Fibroblast of the aortic adventitia (primary cell): Measurements from ENCODE around the gene OR5M11. TPM values are rescaled to one million over a fixed set of nuclear protein-coding genes. Genes with fewer than 3 reads are reported as not detected.

ENCODE experiments used
- DNase-seq: peaks from one replicate; pipeline ENCODE4 v3.0.0-alpha.2; 2010; ENCODE audit warnings: low read depth
- H3K4me3 ChIP-seq: 2 replicates; pipeline ENCODE4 v1.5.1; 2011; ENCODE audit warnings: low read depth, mild to moderate bottlenecking, control low read depth, low read length, moderate library complexity
- CTCF ChIP-seq: IDR thresholded peaks from 2 replicates; pipeline ENCODE4 v1.5.1; 2011; ENCODE audit warnings: mild to moderate bottlenecking, low read length, control low read depth, inconsistent platforms; ENCODE audit not compliant: insufficient read depth
- total RNA-seq: library from RNA; depleted of rRNA; stranded (reverse); fragments of >200 nt; gene quantifications from 2 replicates; pipeline ENCODE4 v1.2.3, GENCODE V29; 2012; ENCODE audit warnings: low replicate concordance

The OR5M11 gene
- total RNA-seq, 1 donor, result not detected

GRCh38 chr11:56531856-56532255 lies 11.2 kb downstream of the OR5M11 start:
- DNase-seq, result no peak
- H3K4me3 ChIP-seq, result no peak overlapping the region
- TF ChIP-seq CTCF, result no peak

DNA sequence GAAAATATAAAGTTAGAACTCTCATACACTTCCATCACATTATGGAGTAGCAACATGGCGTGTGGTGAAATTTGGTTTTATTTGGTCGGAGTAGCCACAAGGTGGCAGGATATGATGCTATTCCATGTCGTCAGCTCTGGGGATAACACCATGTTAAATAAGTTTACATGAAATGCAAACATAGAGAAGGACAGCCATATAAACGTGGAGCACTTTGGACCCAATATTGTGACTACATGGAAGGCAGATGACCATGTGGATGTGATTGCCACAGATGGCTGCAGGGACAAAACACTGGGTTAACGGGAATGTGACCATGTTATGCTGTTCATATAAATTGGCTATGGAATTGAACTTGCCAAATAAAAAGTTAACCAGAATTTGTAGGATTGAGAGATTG lies 21.0 kb downstream of the OR5M11 start:
- no peak for TF ChIP-seq CTCF
- H3K4me3 ChIP-seq, result no peak overlapping the region
- no peak for DNase-seq

GRCh38 chr11:56513280-56513679 lies 29.8 kb downstream of the OR5M11 start:
- no peak for TF ChIP-seq CTCF

GRCh38 chr11:56509439-56509838 lies 33.6 kb downstream of the OR5M11 start:
- H3K4me3 ChIP-seq, result no peak overlapping the region
- DNase-seq, result no peak
- TF ChIP-seq CTCF, result no peak

More at GRCh38 chr11:56513280-56513679, 29.8 kb downstream of the OR5M11 start:
- H3K4me3 ChIP-seq, result no peak overlapping the region
- no peak for DNase-seq

- TF ChIP-seq CTCF, result no peak
- no peak overlapping the region for H3K4me3 ChIP-seq
- no peak for DNase-seq
Observed at GRCh38 chr11:56497010-56497409, 46.0 kb downstream of the OR5M11 start.

DNA sequence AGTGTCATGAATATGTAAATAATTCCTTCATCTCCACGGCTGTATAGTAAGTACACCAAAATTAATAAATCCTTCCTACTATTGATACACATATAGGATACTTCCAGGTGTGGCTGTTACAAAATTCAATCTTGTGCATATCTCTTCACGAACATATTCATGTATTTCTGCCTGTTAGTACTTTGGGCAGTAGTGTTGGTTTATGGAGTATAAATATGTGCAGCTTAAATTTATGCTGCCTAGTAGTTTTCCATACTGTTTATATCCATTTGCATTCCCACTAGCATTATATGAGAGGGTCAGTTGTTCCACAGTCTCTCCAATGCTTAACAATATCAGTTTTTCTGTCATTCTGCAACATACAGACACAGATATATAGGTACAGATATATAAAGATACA lies 47.9 kb downstream of the OR5M11 start:
- no peak for DNase-seq
- no peak for TF ChIP-seq CTCF
- H3K4me3 ChIP-seq, result no peak overlapping the region

Other genes starting within 250 kb of the OR5M11 start
- gene OR8K3, start 228.1 kb downstream of the OR5M11 start, total RNA-seq, result not detected in 2 replicates
- gene OR8K1, start 197.2 kb downstream of the OR5M11 start, total RNA-seq, result not detected in 2 replicates
- not detected in 2 replicates for gene OR8J1, start 189.0 kb downstream of the OR5M11 start, total RNA-seq
- gene OR8U1, start 167.6 kb downstream of the OR5M11 start, total RNA-seq, result not detected in 2 replicates
- not detected in 2 replicates for gene OR5AL1, start 130.6 kb downstream of the OR5M11 start, total RNA-seq
- gene OR5M3, start 69.9 kb downstream of the OR5M11 start, total RNA-seq, result not detected in 2 replicates
- not detected in 2 replicates for gene OR5M8, start 51.9 kb downstream of the OR5M11 start, total RNA-seq
- gene OR5M10, start 34.5 kb upstream of the OR5M11 start, total RNA-seq, result not detected in 2 replicates
- not detected in 2 replicates for gene OR5M1, start 71.6 kb upstream of the OR5M11 start, total RNA-seq
- not detected in 2 replicates for gene OR5AP2, start 99.2 kb upstream of the OR5M11 start, total RNA-seq
- not detected in 2 replicates for gene OR5AR1, start 120.4 kb upstream of the OR5M11 start, total RNA-seq
- not detected in 2 replicates for gene OR9G1, start 155.8 kb upstream of the OR5M11 start, total RNA-seq
- not detected in 2 replicates for gene OR9G4, start 205.4 kb upstream of the OR5M11 start, total RNA-seq